GM13976 (cell line): Measurements from ENCODE around the gene CDK18.
"Not testable (repeated sequence)": the region's sequence is repeated elsewhere in the genome, so short reads cannot be mapped to it uniquely, and the experiment has no call there.

Source experiments
- DNase-seq: peaks from one replicate; pipeline ENCODE4 v3.0.0; 2012; ENCODE audit warnings: low spot score
- CTCF ChIP-seq: IDR thresholded peaks from 2 replicates; pipeline ENCODE4 v1.5.1; 2012; ENCODE audit warnings: borderline replicate concordance, mild to moderate bottlenecking; ENCODE audit not compliant: insufficient read depth; ENCODE audit errors: extremely low read depth, missing control alignments, control extremely low read depth
- in situ Hi-C: fragments of 300-500 bp; cut with MboI; formaldehyde crosslinking; loops from one replicate; pipeline ENCODE4 v1.12.0; 2022; ENCODE audit warnings: low sequenced_read_pairs, mixed read lengths, inconsistent platforms; ENCODE audit not compliant: unreplicated experiment

The CDK18 gene

GRCh38 chr1:205480349-205480985 lies 24.0 kb upstream of the CDK18 start:
- in situ Hi-C loops: loop anchor here (10.0 kb wide), 1 partner anchor 126 kb away; the partner anchor contains the start of gene KLHDC8A
- peak; percentile 87 for DNase-seq
- TF ChIP-seq CTCF: no peak

- DNase-seq: no peak
- no peak for TF ChIP-seq CTCF
- in situ Hi-C loops: loop anchor here (10.0 kb wide), 1 partner anchor 126 kb away; the partner anchor contains the start of gene KLHDC8A
These were observed 23.3 kb upstream of the CDK18 start for GRCh38 chr1:205481218-205481617.

- in situ Hi-C loops: loop anchor here (10.0 kb wide), 1 partner anchor 127 kb away; the partner anchor contains the start of gene KLHDC8A
These were observed 22.8 kb upstream of the CDK18 start for GRCh38 chr1:205481629-205482151.

GRCh38 chr1:205482587-205482986 lies 21.9 kb upstream of the CDK18 start:
- DNase-seq: not testable (repeated sequence)
- in situ Hi-C loops: loop anchor here (10.0 kb wide), 1 partner anchor 128 kb away; the partner anchor contains the start of gene KLHDC8A

More at GRCh38 chr1:205481629-205482151, 22.8 kb upstream of the CDK18 start:
- no peak for DNase-seq
- TF ChIP-seq CTCF: no peak

GRCh38 chr1:205483372-205483771 lies 21.1 kb upstream of the CDK18 start:
- no peak for DNase-seq
- TF ChIP-seq CTCF: no peak
- in situ Hi-C loops: loop anchor here (10.0 kb wide), 1 partner anchor 129 kb away; the partner anchor contains the start of gene KLHDC8A

GRCh38 chr1:205484985-205485967 lies 19.2 kb upstream of the CDK18 start:
- TF ChIP-seq CTCF: peak; percentile 81
- in situ Hi-C loops: loop anchor here (10.0 kb wide), 1 partner anchor 130 kb away; the partner anchor contains the start of gene KLHDC8A

More at GRCh38 chr1:205484985-205485967, 19.2 kb upstream of the CDK18 start:
- peak; percentile 91 for DNase-seq
